Measurements from ENCODE around the gene ADAMTS5. TPM values are rescaled to one million over a fixed set of nuclear protein-coding genes. Genes with fewer than 3 reads are reported as not detected.

Gene ADAMTS5
- polyA plus RNA-seq, 3 donors = 0.86 to 1.1 (median 1.0) TPM

- WGBS (ENCODE audit: insufficient coverage) = no CpG with 5 or more reads among the region's 9 CpGs
- Mint-ChIP-seq H3K36me3 (peaks cover 14 to 18% of the 10 kb centered on the region in 2 donors), H3K27me3 (ENCODE audit: low read depth in 3 of 3) (peaks cover 4 to 17% (median 12%) of the 10 kb centered on the region in 3 donors), H3K4me1 (peaks cover 34% of the 10 kb centered on the region), H3K27ac (peak overlapping the region; percentile 26 to 80 (median 55)), H3K4me3 (no peak overlapping the region), H3K9me3 (peaks cover 0 to 1% (median 0%) of the 10 kb centered on the region in 7 donors)
- Histone ChIP-seq H3K27me3 (ENCODE audit: control insufficient read depth in 2 of 2, insufficient read depth in 2 of 2, low read length in 2 of 2) (peaks cover 6 to 11% of the 10 kb centered on the region in 2 donors), H3K9me3 (replicated peaks in 1 of 2; ENCODE audit: control insufficient read depth in 1 of 2, insufficient read depth in 1 of 2, low read length in 2 of 2) (no peaks in the 10 kb centered on the region), H3K27ac (ENCODE audit: low read depth in 1 of 2, low read length in 2 of 2) (peak overlapping the region; percentile 28 to 65), H3K79me2 (ENCODE audit: insufficient read depth, low read length) (no peaks in the 10 kb centered on the region), H3K4me1 (ENCODE audit: control insufficient read depth in 1 of 2, insufficient read depth in 2 of 2, low read length in 2 of 2) (peaks cover 33 to 41% of the 10 kb centered on the region in 2 donors), H3K36me3 (replicated peaks in 1 of 2; ENCODE audit: control insufficient read depth in 1 of 2, insufficient read depth in 2 of 2, low read length in 2 of 2) (peaks cover 0 to 11% of the 10 kb centered on the region in 2 donors), H3K4me3 (replicated peaks in 1 of 3; ENCODE audit: low read depth in 2 of 3, low read length in 3 of 3) (peak overlapping the region in 1 of 3 experiments; percentile 16), H4K20me1 (ENCODE audit: insufficient read depth, low read length) (no peaks in the 10 kb centered on the region), H2AFZ (ENCODE audit: insufficient read depth, low read depth, low read length, poor library complexity, severe bottlenecking) (no peak overlapping the region), H3K4me2 (replicated peaks; ENCODE audit: extremely low read depth, low read length, poor library complexity, severe bottlenecking) (peak overlapping the region; percentile 37), H3K9ac (ENCODE audit: insufficient read depth, low read length, poor library complexity, severe bottlenecking) (no peak overlapping the region)
- intact Hi-C loops (cut with micrococcal nuclease) = no loop called here
- no peak for DNase-seq
- TF ChIP-seq, protein P1, sequence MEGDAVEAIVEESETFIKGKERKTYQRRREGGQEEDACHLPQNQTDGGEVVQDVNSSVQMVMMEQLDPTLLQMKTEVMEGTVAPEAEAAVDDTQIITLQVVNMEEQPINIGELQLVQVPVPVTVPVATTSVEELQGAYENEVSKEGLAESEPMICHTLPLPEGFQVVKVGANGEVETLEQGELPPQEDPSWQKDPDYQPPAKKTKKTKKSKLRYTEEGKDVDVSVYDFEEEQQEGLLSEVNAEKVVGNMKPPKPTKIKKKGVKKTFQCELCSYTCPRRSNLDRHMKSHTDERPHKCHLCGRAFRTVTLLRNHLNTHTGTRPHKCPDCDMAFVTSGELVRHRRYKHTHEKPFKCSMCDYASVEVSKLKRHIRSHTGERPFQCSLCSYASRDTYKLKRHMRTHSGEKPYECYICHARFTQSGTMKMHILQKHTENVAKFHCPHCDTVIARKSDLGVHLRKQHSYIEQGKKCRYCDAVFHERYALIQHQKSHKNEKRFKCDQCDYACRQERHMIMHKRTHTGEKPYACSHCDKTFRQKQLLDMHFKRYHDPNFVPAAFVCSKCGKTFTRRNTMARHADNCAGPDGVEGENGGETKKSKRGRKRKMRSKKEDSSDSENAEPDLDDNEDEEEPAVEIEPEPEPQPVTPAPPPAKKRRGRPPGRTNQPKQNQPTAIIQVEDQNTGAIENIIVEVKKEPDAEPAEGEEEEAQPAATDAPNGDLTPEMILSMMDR (IDR thresholded peaks at IDR 0.05) = no peak
Measured at GRCh38 chr21:26952374-26953066, 14.4 kb downstream of the ADAMTS5 start.

DNA sequence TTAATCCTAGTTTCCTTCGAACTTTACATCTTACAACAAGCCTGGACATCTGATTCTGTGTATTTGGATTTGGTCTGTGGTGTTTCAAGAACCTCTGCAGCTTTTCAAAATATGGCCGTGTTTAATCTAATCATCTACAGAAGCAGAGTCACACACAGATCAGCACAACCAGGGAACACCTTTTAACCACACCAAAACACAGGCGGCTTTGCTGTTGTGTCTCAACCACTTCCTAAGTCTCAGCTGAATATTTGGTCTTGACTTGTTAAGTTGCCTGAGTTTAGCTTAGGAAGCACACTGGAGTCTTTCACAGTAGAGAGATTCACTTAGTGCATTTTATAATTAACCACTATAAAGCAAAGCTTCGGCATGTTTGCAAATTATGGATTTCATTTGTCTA lies 17.1 kb downstream of the ADAMTS5 start:
- Histone ChIP-seq H3K4me3 (replicated peaks in 1 of 3; ENCODE audit: low read depth in 2 of 3, low read length in 3 of 3) (no peak overlapping the region), H3K36me3 (replicated peaks in 1 of 2; ENCODE audit: control insufficient read depth in 1 of 2, insufficient read depth in 2 of 2, low read length in 2 of 2) (peaks cover 0 to 11% of the 10 kb centered on the region in 2 donors), H3K9ac (ENCODE audit: insufficient read depth, low read length, poor library complexity, severe bottlenecking) (no peak overlapping the region), H2AFZ (ENCODE audit: insufficient read depth, low read depth, low read length, poor library complexity, severe bottlenecking) (no peak overlapping the region), H3K9me3 (replicated peaks in 1 of 2; ENCODE audit: control insufficient read depth in 1 of 2, insufficient read depth in 1 of 2, low read length in 2 of 2) (no peaks in the 10 kb centered on the region), H4K20me1 (ENCODE audit: insufficient read depth, low read length) (no peaks in the 10 kb centered on the region), H3K27me3 (ENCODE audit: control insufficient read depth in 2 of 2, insufficient read depth in 2 of 2, low read length in 2 of 2) (peaks cover under 1% of the 10 kb centered on the region in 2 donors), H3K4me2 (replicated peaks; ENCODE audit: extremely low read depth, low read length, poor library complexity, severe bottlenecking) (no peak overlapping the region), H3K27ac (ENCODE audit: low read depth in 1 of 2, low read length in 2 of 2) (no peak overlapping the region), H3K79me2 (ENCODE audit: insufficient read depth, low read length) (no peaks in the 10 kb centered on the region), H3K4me1 (ENCODE audit: control insufficient read depth in 1 of 2, insufficient read depth in 2 of 2, low read length in 2 of 2) (peaks cover 60 to 68% of the 10 kb centered on the region in 2 donors)
- peaks cover 0 to 1% (median 0%) of the 10 kb centered on the region in 7 donors for H3K9me3 Mint-ChIP-seq
- TF ChIP-seq, protein P1 (IDR thresholded peaks at IDR 0.05) = no peak
- H3K4me3 Mint-ChIP-seq = no peak overlapping the region
- no peak for DNase-seq
- H3K36me3 Mint-ChIP-seq = peaks cover 12 to 18% of the 10 kb centered on the region in 2 donors
- no peak overlapping the region for H3K27ac Mint-ChIP-seq
- intact Hi-C loops (cut with micrococcal nuclease) = no loop called here
- H3K4me1 Mint-ChIP-seq = peaks cover 60% of the 10 kb centered on the region
- no CpG with 5 or more reads among the region's 4 CpGs for WGBS (ENCODE audit: insufficient coverage)
- peaks cover 3 to 7% (median 4%) of the 10 kb centered on the region in 3 donors for H3K27me3 Mint-ChIP-seq (ENCODE audit: low read depth in 3 of 3)
